GM23248 (cell line): ENCODE results near the gene CERT1.

Experiments
- EZH2 ChIP-seq: fragments of 200-600 bp; sonication (generic); IDR thresholded peaks from 2 replicates; pipeline ENCODE4 v1.6.1; 2018; ENCODE audit warnings: antibody characterized with exemption, mild to moderate bottlenecking; ENCODE audit not compliant: insufficient read depth, poor library complexity, severe bottlenecking
- EZH2phosphoT487 ChIP-seq: fragments of 200-600 bp; sonication (generic); IDR thresholded peaks from 2 replicates; pipeline ENCODE4 v1.6.1; 2018; ENCODE audit warnings: antibody characterized with exemption, moderate library complexity, mild to moderate bottlenecking, low read depth; ENCODE audit not compliant: insufficient read depth

DNA sequence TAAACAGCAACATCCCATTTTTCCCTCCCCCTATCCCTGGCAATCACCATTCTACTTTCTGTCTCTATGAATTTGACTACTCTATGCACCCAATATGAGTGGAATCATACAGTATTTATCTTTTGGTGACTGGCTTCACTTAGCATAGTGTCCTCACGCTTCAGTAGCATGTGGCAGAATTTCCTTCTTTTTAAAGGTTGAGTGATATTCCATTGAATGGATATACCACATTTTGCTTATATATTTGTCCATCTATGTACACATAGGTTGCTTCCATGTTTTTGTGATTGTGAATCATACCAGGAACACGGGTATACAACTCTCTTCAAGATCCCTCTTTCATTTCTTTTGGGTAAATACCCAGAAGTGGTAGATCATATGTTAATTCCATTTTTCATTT, 69.9 kb downstream of the CERT1 start:
- TF ChIP-seq EZH2phosphoT487 (no peak), EZH2 (no peak)
